ENCODE measurements around the gene PAX5. TPM values are rescaled to one million over a fixed set of nuclear protein-coding genes. Genes with fewer than 3 reads are reported as not detected.

Gene PAX5
- total RNA-seq, 3 donors from 2014 or later (not counting 1 experiment from before 2014, with no cell fraction given): 1.3 to 2.1 (median 2.0) TPM

- no peak overlapping the region for H3K4me3 ChIP-seq (ENCODE audit: low read length)
- intact Hi-C loops (cut with micrococcal nuclease): no loop called here
- Mint-ChIP-seq H3K9me3 (peaks cover 4 to 6% of the 10 kb centered on the region in 2 donors), H3K36me3 (peaks cover 7% of the 10 kb centered on the region), H3K4me3 (no peak overlapping the region), H3K4me1 (no peaks in the 10 kb centered on the region), H3K27ac (no peak overlapping the region), H3K27me3 (ENCODE audit: low read depth in 2 of 2) (peaks cover 6 to 21% of the 10 kb centered on the region in 2 donors)
- 71% methylated on average over 5 of the region's 5 CpGs for WGBS (ENCODE audit: insufficient coverage)
- H3K4me1 ChIP-seq (ENCODE audit: control insufficient read depth, insufficient read depth, low read length): no peaks in the 10 kb centered on the region
- DNase-seq: no peak
- H3K27me3 ChIP-seq (ENCODE audit: control insufficient read depth, insufficient read depth, low read length): no peaks in the 10 kb centered on the region
- peaks cover 7% of the 10 kb centered on the region for H3K9me3 ChIP-seq (ENCODE audit: control insufficient read depth, insufficient read depth, low read length)
- no peaks in the 10 kb centered on the region for H3K36me3 ChIP-seq (ENCODE audit: control insufficient read depth, insufficient read depth, low read length)
- ATAC-seq: no peak
- no peak overlapping the region for H3K27ac ChIP-seq (ENCODE audit: low read length)
- TF ChIP-seq CTCF (IDR thresholded peaks at IDR 0.05): no peak
These were observed 245.5 kb downstream of the PAX5 start for GRCh38 chr9:36788534-36788933.

GRCh38 chr9:36787709-36788108 is 246.4 kb downstream of the PAX5 start:
- H3K4me3 ChIP-seq (ENCODE audit: low read length): no peak overlapping the region
- no peaks in the 10 kb centered on the region for H3K4me1 Mint-ChIP-seq
- ATAC-seq: no peak
- no peak for TF ChIP-seq CTCF (IDR thresholded peaks at IDR 0.05)
- H3K4me1 ChIP-seq (ENCODE audit: control insufficient read depth, insufficient read depth, low read length): no peaks in the 10 kb centered on the region
- H3K27ac ChIP-seq (ENCODE audit: low read length): no peak overlapping the region
- intact Hi-C loops (cut with micrococcal nuclease): no loop called here
- no peaks in the 10 kb centered on the region for H3K27me3 ChIP-seq (ENCODE audit: control insufficient read depth, insufficient read depth, low read length)
- H3K27me3 Mint-ChIP-seq (ENCODE audit: low read depth in 2 of 2): peaks cover 6 to 21% of the 10 kb centered on the region in 2 donors
- H3K36me3 Mint-ChIP-seq: no peaks in the 10 kb centered on the region
- H3K9me3 Mint-ChIP-seq: peaks cover 2% of the 10 kb centered on the region in 2 donors
- H3K36me3 ChIP-seq (ENCODE audit: control insufficient read depth, insufficient read depth, low read length): no peaks in the 10 kb centered on the region
- no peak for DNase-seq
- H3K27ac Mint-ChIP-seq: no peak overlapping the region
- no peaks in the 10 kb centered on the region for H3K9me3 ChIP-seq (ENCODE audit: control insufficient read depth, insufficient read depth, low read length)
- no peak overlapping the region for H3K4me3 Mint-ChIP-seq
- WGBS (ENCODE audit: insufficient coverage): 50% methylated on average over 3 of the region's 3 CpGs

Other genes starting within 250 kb of the PAX5 start
- gene ZCCHC7, start 86.3 kb upstream of the PAX5 start, total RNA-seq: 10 to 100 TPM; 42.4 to 43.2 (median 42.8) TPM

Data from natural killer cell (primary cell).